ENCODE results near the gene TNFRSF18.
"Not testable (repeated sequence)": the region's sequence is repeated elsewhere in the genome, so short reads cannot be mapped to it uniquely, and the experiment has no call there.

Gene TNFRSF18

DNA sequence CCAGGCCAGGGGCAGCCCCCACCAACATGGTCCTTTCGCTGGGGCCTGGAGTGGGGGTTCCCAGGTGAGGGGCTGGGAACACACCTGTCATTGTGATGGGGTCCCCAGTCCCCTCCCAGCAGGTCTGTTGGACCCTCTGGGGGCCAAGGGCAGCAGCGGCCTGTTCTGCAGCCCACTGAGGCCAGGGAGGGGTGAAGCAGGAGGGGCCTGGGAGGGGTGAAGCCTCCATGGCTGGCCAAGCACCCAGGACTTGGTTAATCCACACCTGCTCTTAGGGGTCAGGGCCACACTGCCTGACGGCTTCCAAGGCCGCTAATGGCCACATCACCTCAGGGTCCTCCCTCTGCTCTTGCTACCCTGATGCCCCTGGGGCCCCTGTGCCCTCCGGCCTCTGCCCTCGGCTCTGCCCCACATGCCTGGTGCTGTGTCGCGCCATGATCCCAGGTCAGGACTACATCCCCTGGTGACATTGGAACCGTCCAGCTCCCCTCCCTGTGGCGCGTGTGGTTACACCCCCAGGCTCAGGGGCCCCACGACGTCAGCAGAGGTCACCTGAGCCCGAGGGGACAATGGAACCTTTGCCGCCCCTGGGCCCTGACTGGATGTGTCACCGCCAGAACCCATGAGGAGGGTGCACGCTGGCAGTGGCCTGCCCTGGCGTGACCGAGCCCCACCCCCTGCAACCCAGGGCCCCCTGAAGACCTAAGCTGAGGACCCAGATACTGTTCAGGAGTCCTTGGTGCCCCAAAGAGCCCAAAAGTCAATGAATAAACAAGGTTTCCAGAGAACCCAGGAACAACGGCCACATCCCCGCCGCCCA lies 7.0 kb downstream of the TNFRSF18 start:
- no peak overlapping the region for H3K27ac ChIP-seq
- H3K9me3 ChIP-seq = peaks cover 13% of the 10 kb centered on the region
- H3K27me3 ChIP-seq = peaks cover 13% of the 10 kb centered on the region; the same call in 1 of the 2 replicates
- H3K9ac ChIP-seq = no peak overlapping the region
- no peaks in the 10 kb centered on the region for H4K20me1 ChIP-seq
- H3K4me3 ChIP-seq = no peak overlapping the region
- no peaks in the 10 kb centered on the region for H3K36me3 ChIP-seq
- no peak for TF ChIP-seq Cebpa-rat (IDR thresholded peaks at IDR 0.05)
- peaks cover 26% of the 10 kb centered on the region for H3K4me1 ChIP-seq
- peak overlapping the region; percentile 95; the same call in 1 of the 2 replicates for H3K4me2 ChIP-seq

DNA sequence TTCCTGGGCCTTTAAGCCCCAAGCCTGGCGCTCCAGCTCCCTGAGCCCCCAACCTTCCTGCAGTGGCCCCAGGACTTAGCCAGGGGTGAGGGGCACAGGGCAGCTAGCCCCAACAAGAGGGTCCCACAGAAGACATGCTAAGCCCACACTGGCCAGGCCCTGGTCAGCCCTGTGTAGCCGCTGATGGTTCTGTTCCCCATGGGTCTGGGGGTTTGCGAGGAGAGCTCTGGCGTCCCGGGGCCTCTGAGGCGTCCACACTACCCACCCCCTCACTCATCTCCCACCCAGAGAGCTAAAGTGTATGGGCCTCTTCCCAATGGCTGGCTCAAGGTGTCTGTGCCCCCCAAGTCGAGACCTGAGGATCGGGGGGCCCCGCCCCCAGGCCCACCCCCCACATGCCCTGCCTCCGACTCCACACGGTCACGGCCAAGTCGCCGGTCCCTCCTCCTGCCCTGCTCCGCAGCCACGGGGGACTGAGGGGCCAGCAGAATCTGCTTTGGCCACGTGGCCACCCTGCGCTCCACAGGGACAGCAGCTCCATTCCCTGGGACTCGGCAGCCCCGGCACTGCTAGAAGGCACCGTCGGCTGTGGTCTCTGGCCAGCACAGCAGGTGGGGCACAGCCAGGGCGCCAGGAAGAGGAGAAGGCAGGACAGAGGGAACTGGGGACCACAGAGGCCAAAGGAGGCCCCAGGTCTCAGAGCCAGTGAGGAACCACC lies 7.8 kb downstream of the TNFRSF18 start:
- Histone ChIP-seq H3K4me3 (no peak overlapping the region), H3K27me3 (peaks cover 13% of the 10 kb centered on the region; the same call in 1 of the 2 replicates), H3K36me3 (no peaks in the 10 kb centered on the region), H3K9ac (no peak overlapping the region), H3K4me1 (peaks cover 26% of the 10 kb centered on the region), H3K27ac (no peak overlapping the region), H3K9me3 (peaks cover 20% of the 10 kb centered on the region), H3K4me2 (peak overlapping the region; percentile 14; the same call in 1 of the 2 replicates), H4K20me1 (no peaks in the 10 kb centered on the region)
- no peak for TF ChIP-seq Cebpa-rat (IDR thresholded peaks at IDR 0.05)

DNA sequence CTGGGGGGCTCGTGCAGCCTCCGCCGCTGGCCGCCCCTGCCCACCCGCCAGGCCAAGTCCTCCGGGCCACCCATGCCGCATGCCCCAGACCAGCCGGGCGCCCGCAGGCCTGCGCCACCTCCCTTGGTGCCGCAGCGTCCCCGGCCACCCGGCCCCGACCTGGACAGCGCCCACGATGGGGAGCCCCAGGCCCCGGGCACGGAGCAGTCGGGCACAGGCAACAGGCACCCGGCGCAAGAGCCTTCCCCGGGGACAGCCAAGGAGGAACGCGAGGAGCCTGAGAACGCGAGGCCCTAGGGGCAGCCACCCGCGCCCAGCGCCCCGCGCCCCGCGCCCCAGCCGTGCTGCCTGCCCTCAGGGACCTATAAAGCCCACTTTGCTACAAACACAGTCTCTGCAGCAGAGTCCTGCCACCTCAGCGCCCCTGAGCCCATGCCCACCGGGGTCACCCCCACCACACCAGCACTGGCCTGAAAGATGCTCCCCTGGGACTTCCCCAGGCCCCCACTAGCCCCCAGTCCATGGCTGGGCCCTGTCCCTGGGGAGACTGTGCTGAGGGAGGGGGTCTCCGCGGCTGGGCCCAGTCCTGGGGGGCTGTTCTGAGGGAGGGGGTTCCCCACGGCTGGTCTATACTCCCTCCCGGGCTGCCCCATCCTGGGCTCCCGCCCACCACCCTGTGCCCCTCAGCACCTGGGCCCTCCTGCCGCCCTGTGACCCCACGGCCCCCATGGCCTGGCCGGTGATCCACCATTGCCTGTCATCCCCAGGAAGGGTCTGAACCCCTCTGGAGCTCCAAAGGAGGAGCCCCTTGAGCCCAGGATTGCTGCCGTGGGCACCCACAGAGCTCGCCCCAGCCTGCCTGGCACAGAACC lies 8.6 kb downstream of the TNFRSF18 start:
- Histone ChIP-seq H3K9ac (no peak overlapping the region), H3K36me3 (no peaks in the 10 kb centered on the region), H3K4me3 (no peak overlapping the region), H3K9me3 (peaks cover 26% of the 10 kb centered on the region), H3K4me1 (peaks cover 26% of the 10 kb centered on the region), H3K4me2 (peak overlapping the region; percentile 14; the same call in 1 of the 2 replicates), H4K20me1 (no peaks in the 10 kb centered on the region), H3K27me3 (peaks cover 13% of the 10 kb centered on the region; the same call in 1 of the 2 replicates), H3K27ac (no peak overlapping the region)
- TF ChIP-seq Cebpa-rat (IDR thresholded peaks at IDR 0.05) = no peak

- Histone ChIP-seq H4K20me1 (no peaks in the 10 kb centered on the region), H3K9me3 (peaks cover 32% of the 10 kb centered on the region), H3K36me3 (no peaks in the 10 kb centered on the region), H3K4me3 (no peak overlapping the region), H3K4me2 (no peak overlapping the region), H3K27ac (no peak overlapping the region), H3K27me3 (peaks cover 13% of the 10 kb centered on the region; the same call in 1 of the 2 replicates), H3K4me1 (peaks cover 26% of the 10 kb centered on the region), H3K9ac (no peak overlapping the region)
- TF ChIP-seq Cebpa-rat (IDR thresholded peaks at IDR 0.05) = no peak
These were observed 9.2 kb downstream of the TNFRSF18 start for GRCh38 chr1:1197188-1197500.

DNA sequence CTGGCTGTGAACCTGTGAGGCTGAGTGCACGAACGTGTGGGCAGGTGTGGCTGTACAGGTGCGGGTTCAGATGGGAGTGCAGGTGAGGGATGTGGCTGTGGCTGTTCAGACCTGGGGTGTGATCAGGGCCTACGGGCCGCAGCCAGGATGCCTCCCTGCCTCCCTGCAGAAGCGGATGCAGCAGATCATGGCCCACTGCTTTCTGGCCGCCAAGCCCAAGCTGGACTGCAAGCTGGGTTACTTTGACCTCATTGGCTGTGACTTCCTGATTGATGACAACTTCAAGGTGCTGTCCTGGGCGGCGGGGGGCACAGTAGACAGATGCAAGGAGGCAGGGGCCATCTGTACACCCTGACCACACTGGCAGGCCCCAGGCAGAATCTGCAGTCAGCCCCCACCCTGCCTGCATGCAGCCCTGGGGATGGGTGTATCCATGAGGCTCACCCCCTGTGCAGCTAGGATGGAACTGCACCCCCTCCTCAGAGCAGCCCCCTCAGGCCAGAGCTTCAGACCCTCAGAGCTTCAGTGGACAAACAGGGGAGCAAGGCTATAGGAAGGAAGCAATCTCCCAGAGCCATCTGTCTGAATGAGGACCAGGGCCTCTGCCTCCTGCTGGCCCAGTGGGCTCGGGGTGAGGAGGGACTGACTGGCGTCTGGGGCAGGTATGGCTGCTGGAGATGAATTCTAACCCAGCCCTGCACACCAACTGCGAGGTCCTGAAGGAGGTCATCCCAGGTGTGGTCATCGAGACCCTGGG lies 9.8 kb downstream of the TNFRSF18 start:
- H3K4me3 ChIP-seq = no peak overlapping the region
- no peak for TF ChIP-seq Cebpa-rat (IDR thresholded peaks at IDR 0.05)
- H3K9ac ChIP-seq = no peak overlapping the region
- no peak overlapping the region for H3K27ac ChIP-seq
- H3K4me1 ChIP-seq = peaks cover 26% of the 10 kb centered on the region
- H3K36me3 ChIP-seq = no peaks in the 10 kb centered on the region
- no peak overlapping the region for H3K4me2 ChIP-seq
- H3K9me3 ChIP-seq = peaks cover 37% of the 10 kb centered on the region
- peaks cover 13% of the 10 kb centered on the region; the same call in 1 of the 2 replicates for H3K27me3 ChIP-seq
- H4K20me1 ChIP-seq = no peaks in the 10 kb centered on the region

GRCh38 chr1:1195726-1196125 lies 10.7 kb downstream of the TNFRSF18 start:
- H3K4me3 ChIP-seq, H3K27ac ChIP-seq, H3K9ac ChIP-seq, H3K4me2 ChIP-seq, H3K36me3 ChIP-seq, H3K27me3 ChIP-seq, H4K20me1 ChIP-seq: not testable (repeated sequence)
- Histone ChIP-seq H3K4me1 (peaks cover 23% of the 10 kb centered on the region), H3K9me3 (peaks cover 46% of the 10 kb centered on the region)

DNA sequence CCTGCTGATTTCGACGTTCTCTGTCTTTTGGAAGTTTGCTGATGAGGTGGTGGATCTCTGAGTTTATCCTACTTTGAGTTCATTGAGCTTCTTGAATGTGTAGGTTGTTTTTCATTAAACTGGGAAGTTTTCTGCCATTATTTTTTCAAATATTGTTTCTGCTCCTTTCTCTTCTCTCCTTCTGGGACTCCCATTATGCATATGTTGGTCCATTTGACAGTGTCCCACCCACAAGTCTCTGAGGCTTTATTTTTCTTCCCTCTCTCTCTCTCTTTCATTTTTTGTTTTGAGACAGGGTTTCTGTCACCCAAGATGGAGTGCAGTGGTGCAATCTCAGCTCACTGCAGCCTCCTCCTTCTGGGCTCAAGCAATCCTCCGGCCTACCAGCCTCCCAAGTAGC lies 11.7 kb downstream of the TNFRSF18 start:
- Histone ChIP-seq H3K4me1 (peaks cover 13% of the 10 kb centered on the region), H3K9ac (no peak overlapping the region), H3K27me3 (no peaks in the 10 kb centered on the region), H3K4me2 (no peak overlapping the region), H4K20me1 (no peaks in the 10 kb centered on the region), H3K27ac (no peak overlapping the region), H3K4me3 (no peak overlapping the region), H3K9me3 (peaks cover 49% of the 10 kb centered on the region), H3K36me3 (no peaks in the 10 kb centered on the region)
- no peak for TF ChIP-seq Cebpa-rat (IDR thresholded peaks at IDR 0.05)

DNA sequence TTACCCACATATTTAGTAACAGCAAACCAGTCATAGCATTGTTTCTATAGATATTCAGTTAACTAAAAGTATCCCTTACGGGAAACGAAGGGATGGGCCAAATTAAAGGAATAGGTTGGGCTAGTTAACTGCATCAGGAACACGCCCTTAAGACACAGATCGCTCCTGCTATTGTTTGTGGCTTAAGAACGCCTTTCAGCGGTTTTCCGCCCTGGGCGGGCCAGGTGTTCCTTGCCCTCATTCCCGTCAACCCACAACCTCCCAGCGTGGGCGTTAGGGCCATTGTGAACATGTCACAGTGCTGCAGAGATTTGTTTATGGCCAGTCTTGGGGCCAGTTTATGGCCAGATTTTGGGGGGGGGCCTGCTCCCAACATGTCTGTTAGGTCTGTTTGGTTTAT lies 14.7 kb downstream of the TNFRSF18 start:
- no peaks in the 10 kb centered on the region for H3K36me3 ChIP-seq
- no peak overlapping the region for H3K4me3 ChIP-seq
- H3K9me3 ChIP-seq = peaks cover 49% of the 10 kb centered on the region
- H4K20me1 ChIP-seq = no peaks in the 10 kb centered on the region
- no peak for TF ChIP-seq Cebpa-rat (IDR thresholded peaks at IDR 0.05)
- no peaks in the 10 kb centered on the region for H3K4me1 ChIP-seq
- H3K27me3 ChIP-seq = no peaks in the 10 kb centered on the region; the same call in 1 of the 2 replicates
- H3K9ac ChIP-seq = no peak overlapping the region
- no peak overlapping the region for H3K27ac ChIP-seq
- no peak overlapping the region for H3K4me2 ChIP-seq

- H3K4me3 ChIP-seq = no peak overlapping the region
- H3K36me3 ChIP-seq = no peaks in the 10 kb centered on the region
- H3K27me3 ChIP-seq = no peaks in the 10 kb centered on the region; the same call in 1 of the 2 replicates
- H3K9me3 ChIP-seq = peaks cover 34% of the 10 kb centered on the region
- no peak overlapping the region for H3K27ac ChIP-seq
- H4K20me1 ChIP-seq = no peaks in the 10 kb centered on the region
- H3K9ac ChIP-seq = no peak overlapping the region
- no peak overlapping the region for H3K4me2 ChIP-seq
- TF ChIP-seq Cebpa-rat (IDR thresholded peaks at IDR 0.05) = no peak
- peaks cover 9% of the 10 kb centered on the region for H3K4me1 ChIP-seq
These were observed 17.3 kb downstream of the TNFRSF18 start for GRCh38 chr1:1189111-1189510.
